Renal cortical epithelial cell (primary cell): Measurements from ENCODE around the gene MEGF6. TPM values are rescaled to one million over a fixed set of nuclear protein-coding genes. Genes with fewer than 3 reads are reported as not detected.

ENCODE experiments used
- DNase-seq: peaks from one replicate; pipeline ENCODE4 v3.0.0-alpha.2; 2011; ENCODE audit warnings: low read depth
- total RNA-seq: library from RNA; depleted of rRNA; stranded (reverse); fragments of >200 nt; gene quantifications from 2 replicates; pipeline ENCODE4 v1.2.3, GENCODE V29; 2014

Gene MEGF6
- total RNA-seq, 1 donor from 2014 or later: 5.7 TPM

- DNase-seq: no peak
Observed at GRCh38 chr1:3537359-3537758, 73.9 kb downstream of the MEGF6 start.

GRCh38 chr1:3536420-3537195, 74.7 kb downstream of the MEGF6 start:
- no peak for DNase-seq

GRCh38 chr1:3535732-3536131, 75.6 kb downstream of the MEGF6 start:
- DNase-seq: no peak

GRCh38 chr1:3534803-3535637, 76.3 kb downstream of the MEGF6 start:
- DNase-seq: no peak

- no peak for DNase-seq
Observed at GRCh38 chr1:3533067-3534048, 78.0 kb downstream of the MEGF6 start.

- DNase-seq: no peak
Observed at GRCh38 chr1:3531928-3532327, 79.4 kb downstream of the MEGF6 start.

GRCh38 chr1:3530926-3531818, 80.1 kb downstream of the MEGF6 start:
- DNase-seq: peak; percentile 21

- DNase-seq: no peak
Observed at GRCh38 chr1:3530086-3530925, 81.0 kb downstream of the MEGF6 start.

- no peak for DNase-seq
Observed at GRCh38 chr1:3529099-3529729, 82.1 kb downstream of the MEGF6 start.

GRCh38 chr1:3527774-3528173, 83.5 kb downstream of the MEGF6 start:
- DNase-seq: no peak

GRCh38 chr1:3525551-3526482, 85.5 kb downstream of the MEGF6 start:
- DNase-seq: no peak

GRCh38 chr1:3524556-3525203, 86.6 kb downstream of the MEGF6 start:
- no peak for DNase-seq

- DNase-seq: no peak
Observed at GRCh38 chr1:3523980-3524379, 87.3 kb downstream of the MEGF6 start.

- DNase-seq: no peak
Observed at GRCh38 chr1:3522564-3523265, 88.6 kb downstream of the MEGF6 start.

- DNase-seq: no peak
Observed at GRCh38 chr1:3522112-3522511, 89.2 kb downstream of the MEGF6 start.

- no peak for DNase-seq
Observed at GRCh38 chr1:3521426-3521825, 89.9 kb downstream of the MEGF6 start.
